Measurements from ENCODE around the gene CENPS.
A peak's percentile ranks its signal among the peaks of the same experiment; 100 is the strongest.

The CENPS gene

GRCh38 chr1:10401281-10401680 is 29.0 kb upstream of the CENPS start:
- H3K27ac ChIP-seq (replicated peaks), result peak overlapping the region; percentile 51
- H3K27me3 ChIP-seq (ENCODE audit: insufficient read depth, poor library complexity, severe bottlenecking), result no peaks in the 10 kb centered on the region
- TF ChIP-seq GABPA (IDR thresholded peaks at IDR 0.05; ENCODE audit: low read depth) (no peak), POLR2AphosphoS5 (IDR thresholded peaks at IDR 0.05; ENCODE audit: low read depth) (no peak), REST (IDR thresholded peaks at IDR 0.05; ENCODE audit: insufficient replicate concordance, low read depth) (no peak), SPI1 (IDR thresholded peaks at IDR 0.05; ENCODE audit: borderline replicate concordance, low read depth) (no peak), CTCF (IDR thresholded peaks at IDR 0.05; ENCODE audit: insufficient read depth, low read length) (no peak)
- no peak overlapping the region; the same call in 1 of the 2 replicates for H3K4me3 ChIP-seq (replicated peaks; ENCODE audit: insufficient read depth, low read length)
- no peak for DNase-seq (ENCODE audit: low read depth in 1 of 2, low spot score in 1 of 2)

GRCh38 chr1:10402729-10403274 is 27.4 kb upstream of the CENPS start:
- Histone ChIP-seq H3K27ac (replicated peaks) (no peak overlapping the region), H3K4me3 (replicated peaks; ENCODE audit: insufficient read depth, low read length) (no peak overlapping the region), H3K27me3 (ENCODE audit: insufficient read depth, poor library complexity, severe bottlenecking) (no peaks in the 10 kb centered on the region)
- TF ChIP-seq REST (IDR thresholded peaks at IDR 0.05; ENCODE audit: insufficient replicate concordance, low read depth) (no peak), POLR2AphosphoS5 (IDR thresholded peaks at IDR 0.05; ENCODE audit: low read depth) (no peak), SPI1 (IDR thresholded peaks at IDR 0.05; ENCODE audit: borderline replicate concordance, low read depth) (no peak), CTCF (IDR thresholded peaks at IDR 0.05; ENCODE audit: insufficient read depth, low read length) (no peak), GABPA (IDR thresholded peaks at IDR 0.05; ENCODE audit: low read depth) (no peak)
- no peak for DNase-seq (ENCODE audit: low read depth in 1 of 2, low spot score in 1 of 2)

- H3K4me3 ChIP-seq (replicated peaks; ENCODE audit: insufficient read depth, low read length), result no peak overlapping the region
- no peak for DNase-seq (ENCODE audit: low read depth in 1 of 2, low spot score in 1 of 2)
- H3K27ac ChIP-seq (replicated peaks), result no peak overlapping the region
- H3K27me3 ChIP-seq (ENCODE audit: insufficient read depth, poor library complexity, severe bottlenecking), result no peaks in the 10 kb centered on the region
- no peak for TF ChIP-seq POLR2AphosphoS5 (IDR thresholded peaks at IDR 0.05; ENCODE audit: low read depth)
- no peak for TF ChIP-seq SPI1 (IDR thresholded peaks at IDR 0.05; ENCODE audit: borderline replicate concordance, low read depth)
- no peak for TF ChIP-seq CTCF (IDR thresholded peaks at IDR 0.05; ENCODE audit: insufficient read depth, low read length)
- no peak for TF ChIP-seq GABPA (IDR thresholded peaks at IDR 0.05; ENCODE audit: low read depth)
Observed at GRCh38 chr1:10407201-10407600, 23.0 kb upstream of the CENPS start.

All from HL-60 (cell line).